ENCODE measurements around the gene SPOCK1. TPM values are rescaled to one million over a fixed set of nuclear protein-coding genes. Genes with fewer than 3 reads are reported as not detected.

SPOCK1 gene
- total and polyA plus RNA-seq, 9 of the 15 experiments (the other 6 are each of a cell fraction or from before 2014, with no cell fraction given) = 0.01 to 0.35 (median 0.04) TPM; not detected in 6

- H3K79me2 ChIP-seq (ENCODE audit: control insufficient read depth, insufficient read depth, low read length) = no peaks in the 10 kb centered on the region
- no peak for ATAC-seq
- H4K20me1 ChIP-seq (replicated peaks; ENCODE audit: control insufficient read depth, insufficient read depth, low read length) = no peaks in the 10 kb centered on the region; the same call in 1 of the 2 replicates
- FAIRE-seq = no peak
- ChIA-PET POLR2A (no interaction called here), CTCF (ENCODE audit: low intra/inter-chr PET ratio) (no interaction called here)
- H3K4me3 ChIP-seq = no peak overlapping the region
- H3K9ac ChIP-seq (ENCODE audit: insufficient read depth in 1 of 2, low read depth in 2 of 2, low read length in 2 of 2) = no peak overlapping the region
- H3K27ac ChIP-seq (ENCODE audit: extremely low read depth, low read depth, low read length) = no peak overlapping the region
- no peaks in the 10 kb centered on the region for H3K9me3 ChIP-seq (replicated peaks; ENCODE audit: control insufficient read depth, insufficient read depth, low read depth, low read length)
- DNase-seq (ENCODE audit: extremely low read depth in 1 of 4, low spot score in 3 of 4) = no peak
- in situ Hi-C loops (cut with MboI) (no loop called here), intact Hi-C loops (cut with micrococcal nuclease) (no loop called here)
- 0% methylated on average over 6 of the region's 6 CpGs for WGBS (ENCODE audit: insufficient coverage, low coverage, missing lambda C conversion rate)
- no TSS peak for BruUV-seq (replicated peaks)
- no peaks in the 10 kb centered on the region for H3K4me1 ChIP-seq (replicated peaks in 1 of 2; ENCODE audit: control insufficient read depth in 2 of 2, insufficient read depth in 2 of 2, low read length in 2 of 2)
- no peak overlapping the region for H3K4me2 ChIP-seq (ENCODE audit: insufficient read depth, low read length)
- H3K36me3 ChIP-seq (ENCODE audit: control insufficient read depth, insufficient read depth, low read length) = no peaks in the 10 kb centered on the region
- H3K9me1 ChIP-seq (ENCODE audit: control insufficient read depth, insufficient read depth, low read length) = no peaks in the 10 kb centered on the region
- H2AFZ ChIP-seq (ENCODE audit: low read depth, low read length) = no peak overlapping the region
- peaks cover 4 to 16% of the 10 kb centered on the region in 2 experiments; a peak in 4 of 5 replicates for H3K27me3 ChIP-seq (ENCODE audit: control insufficient read depth in 2 of 2, insufficient read depth in 2 of 2, low read length in 2 of 2)
- TF ChIP-seq MCM5 (IDR thresholded peaks at IDR 0.05; ENCODE audit: low read depth) (no peak), PML (IDR thresholded peaks at IDR 0.05; ENCODE audit: low read length) (no peak), ZC3H4 (CRISPR knock-in tag; IDR thresholded peaks at IDR 0.05; ENCODE audit: borderline replicate concordance) (no peak), RHOXF2B (CRISPR knock-in tag; conservative IDR thresholded peaks at IDR 0.05) (no peak), LEF1 (IDR thresholded peaks at IDR 0.05) (no peak), PPARD (CRISPR knock-in tag; IDR thresholded peaks at IDR 0.05) (no peak), ZHX1 (conservative IDR thresholded peaks at IDR 0.05; ENCODE audit: low read length) (no peak), SMARCC2 (IDR thresholded peaks at IDR 0.05; ENCODE audit: low read depth) (no peak), CGGBP1 (CRISPR knock-in tag; IDR thresholded peaks at IDR 0.05) (no peak), SMC3 (conservative IDR thresholded peaks at IDR 0.05; ENCODE audit: insufficient read depth, low read depth, low read length) (no peak), SLC30A9 (CRISPR knock-in tag; IDR thresholded peaks at IDR 0.05) (no peak), KHSRP (IDR thresholded peaks at IDR 0.05) (no peak), HSF4 (CRISPR knock-in tag; IDR thresholded peaks at IDR 0.05; ENCODE audit: borderline replicate concordance) (no peak), NCOA2 (IDR thresholded peaks at IDR 0.05; ENCODE audit: partially characterized antibody in 2 of 2) (no peak), RBM15 (IDR thresholded peaks at IDR 0.05; ENCODE audit: insufficient read depth, low read length) (no peak), ZNF12 (CRISPR knock-in tag; IDR thresholded peaks at IDR 0.05) (no peak), STAT6 (CRISPR knock-in tag; IDR thresholded peaks at IDR 0.05) (no peak)
Measured at GRCh38 chr5:137279521-137280231, 219.4 kb downstream of the SPOCK1 start.
